Aorta (tissue), 5 donors: Measurements from ENCODE around the gene AP4B1. TPM values are rescaled to one million over a fixed set of nuclear protein-coding genes. Genes with fewer than 3 reads are reported as not detected.

Experiments
- ATAC-seq: fragments of 200-7000 bp; cut with Tn5 transposase; one replicate; pipeline ENCODE4 v1.9.1; 2022; ENCODE audit warnings: moderate library complexity; ENCODE audit not compliant: low FRiP score
- DNase-seq, 2 donors: peaks; one replicate each; pipeline ENCODE4 v3.0.0-alpha.2; 2020
- H3K27ac ChIP-seq, 2 donors: one replicate each; pipeline ENCODE4 v1.5.1; 2013; ENCODE audit warnings: low read length in 2 of 2, mild to moderate bottlenecking in 2 of 2, moderate library complexity in 2 of 2, control low read depth in 1 of 2, inconsistent platforms in 1 of 2, low read depth in 1 of 2
- H3K27me3 ChIP-seq, 2 donors: one replicate each; pipeline ENCODE4 v1.6.1; 2013; ENCODE audit warnings: control low read depth in 1 of 2, low read length in 1 of 2, mild to moderate bottlenecking in 1 of 2, moderate library complexity in 1 of 2; ENCODE audit not compliant: insufficient read depth in 2 of 2, control insufficient read depth in 1 of 2
- H3K36me3 ChIP-seq, 2 donors: one replicate each; pipeline ENCODE4 v1.6.1; 2013; ENCODE audit warnings: control low read depth in 1 of 2, low read length in 1 of 2, mild to moderate bottlenecking in 1 of 2; ENCODE audit not compliant: insufficient read depth in 2 of 2, control insufficient read depth in 1 of 2
- H3K4me1 ChIP-seq, 2 donors: one replicate each; pipeline ENCODE4 v1.6.1; 2013; ENCODE audit warnings: low read length in 2 of 2, control low read depth in 1 of 2, mild to moderate bottlenecking in 1 of 2, moderate library complexity in 1 of 2; ENCODE audit not compliant: insufficient read depth in 2 of 2, control insufficient read depth in 1 of 2
- H3K4me3 ChIP-seq, 2 donors: one replicate each; pipeline ENCODE4 v1.5.1; 2013; ENCODE audit warnings: low read length in 2 of 2, control low read depth in 1 of 2, mild to moderate bottlenecking in 1 of 2
- H3K9me3 ChIP-seq: one replicate; pipeline ENCODE4 v1.6.1; 2013; ENCODE audit warnings: mild to moderate bottlenecking, low read length; ENCODE audit not compliant: control insufficient read depth
- WGBS, 2 donors: extraction: QIAGEN DNeasy Blood & Tissue Kit; methylation state at CpG; one replicate each; pipeline ENCODE4 v1.1.7; 2013; 5-methylcytosine and 5-hydroxymethylcytosine counted together
- intact Hi-C, 2 donors: fragments of 100-400 bp; cut with DNase I; formaldehyde crosslinking; loops; one replicate each; pipeline versions ENCODE4 v1.14.2 to v1.15.0; 2022
- polyA plus RNA-seq, 2 donors: library from polyadenylated mRNA; stranded (reverse); fragments of 200-250 nt; gene quantifications; one replicate each; pipeline ENCODE4 v1.2.3, GENCODE V29; 2013
- total RNA-seq, 2 donors: library from RNA; stranded (reverse); fragmentation: NEBNext Ultra II Directional; extraction: Animal tissue kit (Norgen Biotek cat#: 25700); gene quantifications; one replicate each; pipeline ENCODE4 v1.2.1, GENCODE V29; 2021
- donor health status: healthy with polysubstance abuse.
- donor health status: Bipolar disorder and iron deficiency.
- donor health status: DM: no; HTN: no; CAD: no.
- donor health status: DM: no; HTN: no; CAD: no.
- donor health status: DM: yes; HTN: yes; CAD: no.

The AP4B1 gene
- total and polyA plus RNA-seq, 4 donors, result 8.5 to 35.4 (median 20.2) TPM

- Histone ChIP-seq H3K4me3 (no peak overlapping the region), H3K27me3 (no peaks in the 10 kb centered on the region), H3K36me3 (peaks cover 0 to 3% of the 10 kb centered on the region in 2 donors), H3K9me3 (no peaks in the 10 kb centered on the region), H3K27ac (no peak overlapping the region), H3K4me1 (peaks cover 3 to 6% of the 10 kb centered on the region in 2 donors)
- intact Hi-C loops, result no loop called here
- no peak for ATAC-seq
- WGBS, 2 donors, result 97 to 98% methylated on average over 1 of the region's 1 CpG
- no peak for DNase-seq
Measured at GRCh38 chr1:113945329-113945728, 40.7 kb upstream of the AP4B1 start.

GRCh38 chr1:113943028-113943811 lies 38.6 kb upstream of the AP4B1 start:
- peaks cover 0 to 6% of the 10 kb centered on the region in 2 donors for H3K4me1 ChIP-seq
- H3K27me3 ChIP-seq, result no peaks in the 10 kb centered on the region
- H3K9me3 ChIP-seq, result no peaks in the 10 kb centered on the region
- no peak overlapping the region for H3K4me3 ChIP-seq
- H3K36me3 ChIP-seq, result peaks cover 0 to 3% of the 10 kb centered on the region in 2 donors
- no peak for DNase-seq
- H3K27ac ChIP-seq, result no peak overlapping the region
- no peak for ATAC-seq
- intact Hi-C loops, result no loop called here

DNA sequence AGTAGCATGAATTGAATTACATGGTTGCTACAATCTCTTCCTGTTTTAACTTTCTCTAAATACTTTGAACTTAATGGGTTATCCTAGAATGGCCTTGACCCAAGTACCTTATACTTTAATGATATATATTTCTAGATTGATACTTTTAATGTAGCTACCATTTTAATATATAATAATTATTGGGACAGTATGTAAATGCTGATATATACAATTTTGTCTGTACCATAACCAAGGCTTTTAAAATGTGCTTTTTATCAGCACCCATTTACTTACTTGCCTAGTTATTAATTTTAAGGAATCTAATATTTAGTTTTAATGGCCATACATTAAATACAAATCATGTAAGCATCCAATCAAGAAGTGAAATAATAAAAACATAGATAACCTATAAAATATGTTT lies 37.9 kb upstream of the AP4B1 start:
- H3K27me3 ChIP-seq, result no peaks in the 10 kb centered on the region
- H3K4me3 ChIP-seq, result no peak overlapping the region
- ATAC-seq, result no peak
- intact Hi-C loops, result no loop called here
- H3K36me3 ChIP-seq, result peaks cover 0 to 3% of the 10 kb centered on the region in 2 donors
- H3K4me1 ChIP-seq, result peaks cover 0 to 6% of the 10 kb centered on the region in 2 donors
- H3K9me3 ChIP-seq, result no peaks in the 10 kb centered on the region
- no peak overlapping the region for H3K27ac ChIP-seq
- DNase-seq, result no peak

- DNase-seq (no peak), ATAC-seq (no peak)
- no peaks in the 10 kb centered on the region for H3K27me3 ChIP-seq
- intact Hi-C loops, result no loop called here
- H3K27ac ChIP-seq, result no peak overlapping the region
- peaks cover 0 to 2% of the 10 kb centered on the region in 2 donors for H3K4me1 ChIP-seq
- peaks cover 0 to 3% of the 10 kb centered on the region in 2 donors for H3K36me3 ChIP-seq
- no peaks in the 10 kb centered on the region for H3K9me3 ChIP-seq
- WGBS, 2 donors, result 86 to 87% methylated on average over 7 of the region's 7 CpGs
- no peak overlapping the region for H3K4me3 ChIP-seq
Measured at GRCh38 chr1:113941245-113941559, 36.6 kb upstream of the AP4B1 start.

GRCh38 chr1:113940365-113941244 lies 36.0 kb upstream of the AP4B1 start:
- 78 to 79% methylated on average over 16 of the region's 16 CpGs for WGBS, 2 donors
- intact Hi-C loops, result no loop called here

DNA sequence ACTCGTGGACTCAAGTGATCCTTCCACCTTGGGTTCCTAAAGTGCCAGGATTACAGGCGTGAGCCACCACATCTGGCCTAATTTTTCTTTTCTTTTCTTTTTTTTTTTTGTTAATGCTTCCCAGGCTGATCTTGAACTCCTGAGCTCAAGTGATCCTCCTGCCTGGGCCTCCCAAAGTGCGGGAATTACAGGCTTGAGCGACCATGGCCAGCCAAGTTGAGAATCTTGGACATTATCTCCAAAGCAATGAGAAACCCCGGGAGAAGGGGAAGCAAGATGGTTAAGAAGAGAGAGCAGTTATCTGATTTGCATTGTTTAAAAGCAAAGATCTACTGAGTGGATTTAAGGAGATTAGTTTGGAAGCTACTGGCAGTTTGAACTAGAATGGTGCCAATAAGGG lies 33.6 kb upstream of the AP4B1 start:
- Histone ChIP-seq H3K4me1 (no peaks in the 10 kb centered on the region), H3K4me3 (no peak overlapping the region), H3K27ac (no peak overlapping the region), H3K27me3 (no peaks in the 10 kb centered on the region), H3K36me3 (peaks cover 0 to 3% of the 10 kb centered on the region in 2 donors), H3K9me3 (no peaks in the 10 kb centered on the region)
- DNase-seq (no peak), ATAC-seq (no peak)
- 77 to 80% methylated on average over 5 of the region's 5 CpGs for WGBS, 2 donors
- intact Hi-C loops, result no loop called here

More at GRCh38 chr1:113940365-113941244, 36.0 kb upstream of the AP4B1 start:
- ATAC-seq (no peak), DNase-seq (no peak)
- peaks cover 0 to 3% of the 10 kb centered on the region in 2 donors for H3K36me3 ChIP-seq
- H3K27ac ChIP-seq, result no peak overlapping the region
- no peak overlapping the region for H3K4me3 ChIP-seq
- no peaks in the 10 kb centered on the region for H3K4me1 ChIP-seq
- H3K27me3 ChIP-seq, result no peaks in the 10 kb centered on the region
- H3K9me3 ChIP-seq, result no peaks in the 10 kb centered on the region

DNA sequence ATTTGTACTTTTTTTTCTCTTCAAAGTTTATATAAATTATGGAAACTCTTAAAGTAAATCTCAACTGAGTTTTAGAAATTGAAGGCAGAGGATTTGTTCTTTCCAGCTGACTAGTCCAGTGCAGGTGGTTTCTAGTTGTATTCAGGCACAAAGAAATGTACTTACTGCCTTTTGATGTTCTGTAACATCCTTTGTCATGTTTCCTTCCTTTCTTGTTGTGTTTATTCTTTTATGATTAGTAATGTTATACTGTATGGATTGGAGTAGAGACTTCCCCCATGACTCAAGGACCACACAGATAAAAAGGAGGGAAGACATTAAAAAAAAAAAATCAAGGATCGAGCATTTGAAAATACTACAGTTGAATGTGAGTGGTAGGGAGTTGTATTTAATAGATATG lies 32.5 kb upstream of the AP4B1 start:
- WGBS, 2 donors, result 86 to 87% methylated on average over 1 of the region's 1 CpG

GRCh38 chr1:113935970-113936369 lies 31.4 kb upstream of the AP4B1 start:
- Histone ChIP-seq H3K27me3 (no peaks in the 10 kb centered on the region), H3K4me3 (no peak overlapping the region), H3K9me3 (no peaks in the 10 kb centered on the region), H3K27ac (no peak overlapping the region), H3K4me1 (no peaks in the 10 kb centered on the region), H3K36me3 (peaks cover 0 to 2% of the 10 kb centered on the region in 2 donors)
- 81 to 88% methylated on average over 1 of the region's 1 CpG for WGBS, 2 donors
- intact Hi-C loops, result no loop called here
- DNase-seq, result no peak
- no peak for ATAC-seq

More for the DNA sequence above, 32.5 kb upstream of the AP4B1 start:
- no peak overlapping the region for H3K4me3 ChIP-seq
- no peaks in the 10 kb centered on the region for H3K9me3 ChIP-seq
- no peak for ATAC-seq
- H3K4me1 ChIP-seq, result no peaks in the 10 kb centered on the region
- DNase-seq, result no peak
- no peak overlapping the region for H3K27ac ChIP-seq
- intact Hi-C loops, result no loop called here
- H3K27me3 ChIP-seq, result no peaks in the 10 kb centered on the region
- H3K36me3 ChIP-seq, result peaks cover 0 to 3% of the 10 kb centered on the region in 2 donors

DNA sequence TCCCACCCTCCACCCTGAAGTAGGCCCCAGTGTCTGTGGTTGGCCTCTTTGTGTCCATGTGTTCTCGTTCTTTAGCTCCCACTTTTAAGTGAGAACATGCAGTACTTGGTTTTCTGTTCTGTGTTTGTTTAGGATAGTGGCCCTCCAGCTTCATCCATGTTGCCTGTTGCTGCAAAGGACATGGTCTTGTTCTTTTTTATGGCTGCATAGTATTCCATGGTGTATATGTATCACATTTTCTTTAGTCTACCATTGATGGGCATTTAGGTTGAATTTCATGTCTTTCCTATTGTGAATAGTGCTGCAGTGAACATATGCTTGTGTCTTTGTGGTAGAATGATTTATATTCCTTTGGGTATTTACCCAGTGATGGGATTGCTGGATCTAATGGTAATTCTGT lies 30.6 kb upstream of the AP4B1 start:
- intact Hi-C loops, result no loop called here
- H3K4me1 ChIP-seq, result no peaks in the 10 kb centered on the region
- no peak overlapping the region for H3K4me3 ChIP-seq
- no peaks in the 10 kb centered on the region for H3K27me3 ChIP-seq
- DNase-seq (no peak), ATAC-seq (no peak)
- 95 to 96% methylated on average over 1 of the region's 1 CpG for WGBS, 2 donors
- no peak overlapping the region for H3K27ac ChIP-seq
- no peaks in the 10 kb centered on the region for H3K9me3 ChIP-seq
- H3K36me3 ChIP-seq, result no peaks in the 10 kb centered on the region
